GM18858 (cell line): ENCODE data around the gene CHSY1.

Experiments
- ATAC-seq: cut with Tn5 transposase; IDR thresholded peaks from one replicate; pipeline ENCODE4 v1.9.1; 2021; ENCODE audit not compliant: unreplicated experiment

CHSY1 gene

DNA sequence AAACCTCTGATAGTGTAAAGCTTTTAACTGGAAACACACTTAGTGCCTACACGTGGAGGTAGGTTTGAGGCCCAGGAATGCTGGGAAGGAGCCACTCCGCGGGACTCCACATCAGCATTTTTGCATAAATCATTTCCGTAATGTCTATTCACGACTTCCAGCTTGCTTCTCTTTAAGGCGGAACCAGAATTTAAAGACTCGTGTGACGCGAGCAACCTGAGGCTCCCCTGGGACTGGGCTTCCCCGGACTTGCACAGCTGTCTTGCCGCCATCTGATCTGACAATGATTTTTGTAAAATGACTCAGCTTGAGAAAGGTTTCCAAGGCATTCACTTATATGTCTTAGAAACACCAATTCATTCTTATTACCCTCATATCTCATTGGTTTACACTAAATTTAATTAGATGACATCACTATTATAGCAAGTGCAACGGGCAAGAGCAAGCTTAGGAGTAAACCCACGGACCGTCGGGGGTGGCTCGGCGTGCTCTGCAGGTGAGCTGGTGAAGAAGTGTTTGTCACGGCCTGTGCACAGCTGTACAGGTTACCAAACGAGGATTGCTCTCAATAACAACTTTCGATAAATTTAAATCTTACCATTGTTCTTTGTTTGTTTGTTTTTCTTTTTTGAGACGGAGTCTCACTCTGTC lies 95.2 kb downstream of the CHSY1 start:
- ATAC-seq, result peak; percentile 84

DNA sequence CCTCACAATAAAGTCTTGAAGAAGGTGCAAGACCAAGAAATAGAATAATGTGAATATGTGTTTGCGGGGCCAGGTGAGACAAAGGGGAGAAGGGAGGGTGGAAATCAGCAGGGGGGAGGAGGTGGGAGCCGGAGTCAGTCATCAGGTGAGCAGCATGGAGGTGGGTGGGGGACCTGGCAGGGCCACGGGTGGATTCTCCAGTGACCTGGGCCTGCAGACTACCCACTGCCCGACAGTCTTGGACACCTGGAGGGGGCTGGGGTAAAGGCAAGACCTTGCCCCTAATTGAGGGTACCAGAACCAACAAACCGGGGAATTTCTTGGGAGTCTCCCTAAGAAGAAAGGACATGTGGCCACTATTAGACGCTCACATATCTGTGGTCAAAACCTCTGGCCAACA lies 95.8 kb downstream of the CHSY1 start:
- ATAC-seq, result no peak

DNA sequence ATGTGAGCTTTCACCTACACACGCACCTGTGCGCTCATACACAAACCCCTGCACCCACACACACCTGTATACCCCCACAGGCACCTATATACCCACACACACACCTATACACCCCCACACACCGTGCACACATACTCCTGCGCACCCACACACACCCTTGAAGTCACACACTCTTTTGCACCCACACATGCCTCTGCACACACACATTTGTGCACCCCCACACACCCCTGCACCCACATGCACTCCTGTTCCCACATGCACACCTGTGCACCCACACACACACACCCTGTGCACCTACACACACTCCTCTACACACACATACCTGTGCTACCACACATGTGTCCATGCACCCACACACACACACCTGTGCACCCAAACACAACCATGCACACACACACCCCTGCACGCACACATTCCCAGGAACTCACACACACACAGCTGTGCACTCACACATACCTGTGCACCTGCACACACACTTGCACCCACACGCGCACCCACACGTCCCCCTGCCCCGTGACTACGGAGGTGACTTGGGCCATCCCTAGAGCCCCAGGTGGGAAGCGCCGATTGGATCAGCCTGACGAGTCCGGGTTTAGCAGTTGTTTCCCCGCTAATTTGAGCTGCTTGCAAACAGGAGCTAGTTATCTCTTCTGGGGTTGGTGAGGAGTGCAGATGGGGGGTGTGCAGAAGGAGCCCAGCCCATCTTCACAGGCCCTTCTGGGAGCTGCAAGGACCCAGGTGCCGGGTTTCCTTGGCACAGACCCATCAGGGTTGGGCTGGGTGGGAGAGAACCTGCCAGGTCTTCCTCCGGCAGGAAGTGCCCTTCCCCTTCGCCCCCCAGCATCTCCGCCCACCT lies 97.8 kb downstream of the CHSY1 start:
- no peak for ATAC-seq

DNA sequence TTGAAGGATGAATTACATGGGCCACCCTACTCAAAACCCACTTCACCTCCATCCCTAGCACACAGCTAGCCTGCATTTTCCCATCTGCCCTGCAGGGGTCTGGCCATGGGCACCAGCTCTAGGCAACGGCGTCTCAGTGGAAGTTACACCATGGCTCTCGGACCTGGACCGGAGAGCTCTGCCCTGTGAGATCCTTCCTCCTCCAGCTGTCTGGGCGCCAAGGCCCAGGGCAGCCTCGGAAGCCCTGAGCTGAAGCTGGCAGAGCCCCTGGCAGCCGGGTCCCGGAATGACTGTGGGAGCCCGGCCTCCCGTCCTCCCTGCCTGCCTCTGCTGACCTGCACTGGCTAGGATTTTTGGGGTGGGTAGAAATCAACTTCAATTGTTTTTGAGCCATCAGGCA lies 98.9 kb downstream of the CHSY1 start:
- ATAC-seq, result no peak

DNA sequence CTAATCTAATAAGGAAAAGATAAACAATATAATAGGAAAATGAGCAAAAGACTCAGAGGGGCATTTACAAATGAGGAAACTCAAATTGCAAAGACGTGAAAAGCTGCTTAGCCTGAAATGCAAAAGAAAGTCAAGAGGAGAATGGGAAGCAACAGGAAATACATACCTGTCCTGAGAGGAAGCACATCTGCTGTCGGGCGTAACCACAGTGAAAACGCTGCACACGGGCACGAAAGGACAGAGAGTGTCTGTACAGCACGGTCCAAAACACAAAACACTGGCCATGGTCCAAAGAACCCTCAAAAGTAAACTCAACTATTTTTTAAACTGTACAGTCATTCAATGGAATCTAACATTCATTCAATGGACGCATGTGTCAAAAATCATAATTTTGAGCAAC lies 100.6 kb downstream of the CHSY1 start:
- no peak for ATAC-seq

DNA sequence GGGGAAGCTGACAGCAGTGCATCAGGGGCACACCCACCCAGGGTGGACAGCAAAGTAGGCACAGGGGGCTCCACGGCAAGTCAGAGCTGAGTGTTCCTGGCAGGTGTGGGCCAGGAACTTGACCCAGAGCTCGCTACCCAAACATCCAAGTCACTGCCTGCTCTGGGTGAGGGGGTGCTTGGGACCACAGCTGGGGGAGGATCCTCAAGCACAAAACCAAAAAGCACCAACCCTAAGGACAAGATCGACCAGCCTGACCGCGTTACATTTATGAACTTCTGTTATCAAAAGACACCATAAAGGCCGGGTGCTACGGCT lies 101.2 kb downstream of the CHSY1 start:
- ATAC-seq, result no peak

DNA sequence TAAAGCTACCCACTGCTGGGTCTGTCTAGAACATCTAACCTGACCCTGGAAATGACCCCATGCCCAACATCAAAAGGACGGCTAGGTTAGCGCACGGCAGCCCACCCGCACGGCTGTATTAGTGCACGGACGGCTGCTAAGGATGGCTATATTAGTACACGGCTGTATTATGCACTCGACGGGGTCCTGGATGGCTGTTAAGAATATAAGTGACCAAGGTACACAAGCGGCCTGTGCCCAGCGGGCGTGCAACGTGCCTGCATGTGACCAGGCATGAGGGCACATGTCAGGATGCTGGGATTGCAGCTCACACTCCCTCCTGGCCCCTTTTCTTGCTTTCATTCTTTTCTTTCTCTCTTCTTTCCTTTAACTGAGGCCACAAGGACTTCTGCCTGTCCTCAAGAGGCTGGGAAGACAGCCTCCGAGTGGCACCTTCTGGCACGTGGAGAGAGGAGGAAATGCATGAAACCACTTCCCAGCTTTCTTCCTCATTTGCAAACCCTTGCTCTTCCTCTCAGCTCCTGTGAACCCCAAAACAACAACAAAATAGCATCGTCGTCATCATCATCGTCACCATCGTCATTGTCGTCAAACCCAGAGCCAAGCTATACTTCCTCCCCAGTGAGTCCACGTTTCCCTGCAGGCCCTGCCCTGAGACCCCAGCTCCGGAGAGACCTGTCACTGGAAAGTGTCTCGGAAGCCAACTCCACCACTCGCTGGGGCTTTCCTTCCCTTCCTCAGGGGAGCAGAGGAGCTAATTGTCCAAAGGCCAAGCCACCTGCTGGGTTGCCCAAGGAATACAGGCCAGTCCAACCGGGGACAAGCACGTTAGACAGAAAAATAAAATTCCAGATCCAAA lies 101.8 kb downstream of the CHSY1 start:
- ATAC-seq, result no peak

DNA sequence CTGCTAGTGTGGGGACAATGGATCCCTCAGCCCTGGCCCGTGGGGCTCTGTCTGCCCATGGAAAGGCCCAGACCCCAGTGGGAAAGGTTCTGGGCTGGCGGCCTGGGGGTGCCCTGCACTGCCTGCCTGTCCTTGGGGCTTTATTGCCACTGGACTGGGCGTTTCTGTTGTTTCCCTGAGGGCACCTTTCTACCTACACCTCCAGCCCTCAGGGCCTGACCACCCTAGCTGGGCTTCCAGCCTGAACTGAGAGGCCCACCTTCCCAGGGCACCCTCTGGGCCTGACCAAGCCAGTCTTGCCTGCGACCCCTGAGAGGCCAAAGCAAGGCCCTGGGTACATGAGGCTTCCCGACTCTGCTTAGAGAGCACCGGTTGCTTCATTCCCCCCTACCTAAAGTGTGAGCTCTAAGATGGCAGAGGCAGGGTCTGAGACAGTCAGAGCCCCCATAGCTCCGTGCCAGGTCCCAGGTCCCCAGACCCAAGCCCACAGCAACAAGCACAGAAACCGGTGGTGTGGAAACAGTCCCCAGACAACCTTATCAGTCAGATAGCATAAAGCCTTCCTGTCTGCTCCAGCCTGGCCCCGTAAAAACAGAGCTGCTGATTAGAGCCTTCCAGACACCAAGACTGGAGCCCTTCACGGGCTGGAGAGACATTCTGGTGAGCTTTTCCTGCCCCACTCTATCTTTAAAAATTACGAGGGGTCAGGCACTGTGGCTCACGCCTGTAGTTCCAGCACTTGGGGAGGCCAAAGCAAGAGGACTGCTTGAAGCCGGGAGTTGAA lies 102.8 kb downstream of the CHSY1 start:
- ATAC-seq, result no peak

DNA sequence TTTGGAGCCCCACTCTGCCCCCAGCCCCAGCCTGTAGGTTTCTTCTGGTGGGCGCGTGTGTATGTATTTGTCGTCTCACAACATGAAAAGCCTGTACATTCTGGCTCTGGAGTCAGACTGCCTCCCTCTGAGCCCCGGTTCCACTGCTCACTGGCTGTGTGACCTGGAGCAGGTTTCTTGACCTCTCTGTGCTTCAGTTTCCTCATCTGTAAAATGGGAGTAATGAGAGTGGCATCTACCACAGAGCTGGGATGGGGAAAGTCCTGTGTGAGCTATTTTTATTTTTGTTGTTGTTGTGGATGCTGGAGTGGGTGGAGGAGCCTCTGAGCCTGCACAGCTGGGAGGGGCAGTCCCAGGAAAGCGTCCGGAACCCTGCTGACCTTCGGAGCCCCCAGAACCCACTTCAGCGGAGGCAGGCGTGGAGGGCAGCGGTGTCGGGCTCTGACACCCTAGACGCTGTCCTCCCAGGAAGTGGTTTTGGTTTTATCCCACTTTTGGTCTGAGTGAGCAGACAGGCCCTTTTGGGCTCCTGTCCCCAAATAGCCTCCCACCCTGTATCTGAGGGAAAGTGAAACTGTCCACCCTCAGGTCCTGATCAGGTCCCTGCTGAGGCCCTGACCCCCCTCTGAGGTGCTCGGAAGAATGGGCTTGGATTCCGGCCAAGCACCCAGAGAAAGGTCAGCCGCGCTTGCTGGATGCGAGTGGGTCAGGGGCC lies 103.5 kb downstream of the CHSY1 start:
- ATAC-seq, result no peak

DNA sequence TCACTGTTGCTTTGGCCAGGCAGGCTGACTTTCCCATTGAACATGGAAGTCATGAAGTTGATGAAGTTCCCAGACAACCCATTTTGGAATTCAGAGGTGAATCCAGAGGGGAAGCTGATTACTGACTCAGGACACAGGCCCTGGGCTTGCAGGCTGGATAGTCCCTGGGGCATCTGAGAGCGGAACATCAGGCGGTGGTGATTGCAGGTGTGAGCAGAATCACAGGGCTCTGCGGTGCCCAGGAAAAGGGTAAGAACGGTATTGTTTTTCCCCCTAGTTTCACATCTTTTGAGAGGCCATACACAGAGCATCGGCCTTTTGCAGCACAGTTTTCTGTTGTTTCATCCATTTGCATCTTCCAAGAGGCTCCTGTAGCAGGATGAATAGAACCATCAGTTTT lies 104.7 kb downstream of the CHSY1 start:
- no peak for ATAC-seq

DNA sequence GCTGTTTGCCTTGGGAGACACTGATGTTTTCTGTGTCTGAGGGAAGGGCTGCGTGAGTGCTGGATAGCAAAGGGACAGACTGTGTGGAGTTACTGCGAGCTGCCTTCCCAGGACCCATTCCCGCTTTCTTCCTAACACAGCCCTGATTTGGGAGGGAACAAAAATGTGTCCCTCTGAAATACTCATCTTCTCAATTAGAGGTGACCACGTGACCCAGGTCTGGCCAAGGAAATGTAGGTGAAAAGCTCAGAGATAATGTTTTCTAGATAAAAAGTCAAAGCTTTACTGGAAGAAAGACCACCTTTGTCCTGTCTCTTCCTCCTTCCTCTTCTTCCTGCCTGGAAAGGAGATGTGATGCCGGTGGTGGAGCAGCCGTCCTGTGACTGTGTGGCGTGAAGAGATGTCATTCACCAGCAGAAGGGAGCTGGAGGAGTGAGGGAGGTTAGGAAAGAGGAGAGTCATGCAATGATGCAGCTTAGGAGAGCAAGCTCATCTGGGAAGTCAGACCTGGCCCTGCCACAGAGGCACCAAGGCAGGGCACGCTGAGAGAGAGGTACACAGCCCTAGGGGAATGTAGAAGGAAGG lies 105.6 kb downstream of the CHSY1 start:
- no peak for ATAC-seq

DNA sequence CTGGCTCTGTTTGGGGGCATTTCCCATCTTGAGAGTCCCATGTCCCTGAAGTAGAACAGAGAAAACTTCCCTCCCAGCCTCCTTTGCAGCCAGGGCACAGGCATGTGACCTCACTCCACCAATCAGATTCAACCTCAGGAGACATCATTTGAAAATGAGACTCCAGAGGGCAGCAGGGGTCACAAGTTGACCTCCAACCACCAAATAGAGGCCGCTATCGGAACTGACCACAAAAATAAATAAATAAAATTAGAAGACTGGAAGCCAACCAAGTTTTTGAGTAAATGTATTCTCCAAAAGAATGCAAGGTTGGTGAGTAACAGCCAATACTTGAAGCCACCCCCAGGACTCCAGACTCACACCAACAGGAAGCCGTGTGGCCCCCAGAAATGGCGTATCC lies 106.5 kb downstream of the CHSY1 start:
- ATAC-seq, result no peak

DNA sequence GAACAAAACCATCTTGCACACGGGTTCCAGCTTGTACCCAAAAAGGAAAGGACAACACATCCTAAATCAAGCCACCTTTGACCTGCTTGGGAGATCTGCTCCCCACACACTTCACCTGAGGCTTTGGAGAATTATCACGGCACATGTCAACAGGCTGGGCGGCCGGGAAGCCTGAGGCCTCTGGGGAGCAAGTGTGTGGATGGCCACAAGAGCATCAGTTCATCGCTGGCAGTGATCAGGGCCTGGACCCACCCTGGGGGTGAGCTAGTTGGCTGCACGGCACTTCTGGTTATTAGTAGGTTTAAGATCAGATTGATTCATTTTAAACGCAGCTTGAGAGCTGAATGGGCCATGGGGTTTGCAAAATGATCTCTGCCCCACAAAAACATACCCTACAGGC lies 108.5 kb downstream of the CHSY1 start:
- no peak for ATAC-seq

DNA sequence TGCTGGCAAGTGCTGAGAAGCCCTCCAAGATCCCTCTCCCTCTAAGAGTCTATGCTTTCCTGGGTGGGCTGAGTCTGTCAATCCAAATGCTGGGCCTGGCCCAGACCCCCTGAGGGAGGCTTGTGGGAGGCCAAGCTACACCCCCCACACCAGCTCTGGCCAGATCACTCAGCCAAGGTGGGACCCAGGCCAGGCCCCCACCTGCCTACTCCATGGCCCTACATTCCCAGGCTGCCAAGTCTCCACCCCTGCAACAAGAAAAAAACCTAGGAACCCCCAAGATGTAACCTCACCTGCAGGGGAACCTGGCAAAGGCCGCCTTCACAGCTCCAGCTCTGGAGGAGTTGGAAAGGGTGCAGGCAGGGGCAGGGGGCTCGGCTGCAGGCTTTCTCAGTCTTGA lies 109.1 kb downstream of the CHSY1 start:
- ATAC-seq, result no peak

DNA sequence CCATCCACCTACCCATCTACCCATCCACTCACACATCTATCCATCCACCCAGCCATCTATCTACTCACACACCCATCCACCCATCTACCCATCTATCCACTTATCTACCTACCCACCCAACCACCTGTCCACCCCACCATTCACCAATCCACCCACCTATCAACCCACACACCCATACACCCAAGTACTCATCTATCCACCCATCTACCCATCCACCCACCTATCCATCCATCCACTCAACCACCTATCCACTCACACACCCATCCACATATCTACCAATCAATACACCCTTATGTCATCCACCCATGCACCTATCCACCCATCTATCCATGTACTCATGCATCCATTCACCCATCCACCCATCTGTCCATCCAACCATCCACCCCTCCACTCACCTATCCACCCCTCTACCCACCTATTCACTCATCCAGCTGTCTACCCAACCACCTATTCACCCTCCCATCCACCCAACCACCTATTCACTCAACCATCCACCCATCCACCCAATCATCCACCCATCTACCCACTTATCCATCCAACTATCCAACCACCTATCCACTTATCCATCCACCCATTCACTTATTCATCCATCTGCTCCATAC lies 109.8 kb downstream of the CHSY1 start:
- ATAC-seq, result no peak

DNA sequence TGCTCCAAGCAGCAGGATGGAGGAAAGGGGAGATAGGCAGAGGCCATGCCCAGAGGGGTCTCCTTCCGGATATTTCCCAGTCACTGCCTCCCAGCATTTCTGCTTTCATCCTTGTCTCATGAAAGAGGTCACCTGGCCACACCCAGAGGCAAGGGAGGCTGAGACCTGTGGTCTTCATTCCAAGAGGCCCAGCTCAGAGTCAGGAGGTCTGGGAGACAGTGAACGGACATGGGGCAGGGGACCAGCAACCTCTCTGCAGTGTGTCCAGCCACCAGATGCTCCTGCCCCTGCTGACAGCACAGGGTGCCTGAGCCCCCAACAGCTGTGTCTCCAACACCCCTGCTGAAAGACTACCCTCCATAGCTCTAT lies 111.2 kb downstream of the CHSY1 start:
- no peak for ATAC-seq

DNA sequence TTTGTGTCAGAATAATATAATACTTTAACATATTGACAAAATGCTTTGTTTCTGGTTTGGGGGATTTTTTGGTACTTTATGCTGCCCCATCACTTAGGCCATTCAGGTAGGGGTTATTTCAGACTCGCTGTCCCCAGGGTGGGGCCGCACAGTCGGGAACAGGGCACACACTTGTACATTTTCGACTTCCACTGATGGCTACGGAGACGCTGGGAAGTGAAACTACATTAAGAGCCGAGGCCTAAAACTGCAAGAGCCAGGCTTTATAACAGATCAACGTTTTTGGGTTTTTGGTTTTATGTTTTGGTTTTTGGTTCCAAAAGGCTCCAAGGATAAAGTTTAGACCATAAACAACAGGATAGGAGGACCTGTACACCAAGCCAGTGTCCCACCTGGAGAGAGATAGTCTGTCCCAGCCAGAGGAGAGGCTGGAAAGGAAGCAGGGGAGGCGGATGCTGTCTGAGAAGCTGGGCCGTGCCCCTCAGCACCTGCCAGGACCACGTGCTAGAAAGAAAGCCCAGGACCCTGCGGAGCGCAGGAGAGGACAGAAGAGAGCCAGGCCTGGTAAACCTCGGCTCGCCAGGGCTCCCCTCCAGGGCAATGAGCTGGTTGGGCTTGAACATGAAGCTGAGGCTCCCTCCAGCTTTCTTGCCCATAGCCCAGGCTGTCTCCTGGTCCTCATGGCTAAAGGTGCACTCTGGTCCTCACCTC lies 111.7 kb downstream of the CHSY1 start:
- ATAC-seq, result no peak

DNA sequence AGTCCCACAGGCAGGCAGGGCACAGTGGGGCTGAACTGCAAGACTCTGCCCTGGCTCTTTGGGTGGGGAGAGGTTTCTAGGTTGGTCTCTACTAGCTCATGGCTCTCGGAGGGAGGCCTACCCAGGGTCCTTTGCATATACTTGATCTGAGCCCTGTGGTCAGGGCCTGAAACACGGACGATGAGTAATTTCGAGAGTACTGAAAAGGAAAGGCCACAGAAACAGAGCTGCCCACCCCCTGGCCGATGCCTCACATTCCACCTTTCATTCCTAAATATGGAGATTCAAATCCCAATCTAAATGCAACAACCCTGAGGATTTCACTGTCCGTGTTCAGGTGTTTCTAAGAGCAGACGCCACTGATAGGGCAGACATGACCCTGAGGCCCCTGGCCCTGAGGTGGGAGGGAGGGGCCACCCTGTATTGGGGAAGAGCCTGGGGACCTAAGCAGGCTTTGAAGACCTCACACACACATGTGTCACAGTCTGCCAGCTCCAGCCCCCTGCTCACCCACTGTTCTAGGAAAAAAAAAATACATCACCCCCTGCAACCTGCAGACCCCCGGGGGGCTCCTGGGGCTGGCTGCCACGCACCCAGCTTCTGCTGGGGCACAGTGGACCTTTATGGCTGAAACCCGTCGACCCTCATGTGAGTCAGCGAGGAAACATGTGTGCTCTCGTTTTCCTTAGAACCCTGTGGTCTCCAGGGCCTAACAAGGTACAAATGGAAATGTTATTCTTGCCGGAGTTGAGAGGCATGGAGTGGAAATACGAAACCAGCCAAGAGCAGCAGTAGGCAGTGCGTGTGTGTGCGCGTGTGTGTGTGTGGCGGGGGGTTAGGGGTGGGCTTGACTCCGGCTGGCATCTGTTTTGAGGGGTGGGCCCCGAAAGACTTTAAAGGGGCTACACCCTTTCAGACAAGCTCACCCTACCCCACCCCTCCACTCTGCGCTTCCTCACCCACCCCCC lies 112.7 kb downstream of the CHSY1 start:
- ATAC-seq, result peak; percentile 41
